Activated naive CD8-positive, alpha-beta T cell treated with anti-CD3 and anti-CD28 coated beads, Interleukin-2, amount 10 ng/mL, durations not matched to agents 7 days and 5 days (primary cell): Measurements from ENCODE around the gene CTIF. TPM values are rescaled to one million over a fixed set of nuclear protein-coding genes. Genes with fewer than 3 reads are reported as not detected.

Source experiments
- ATAC-seq: fragments of 150-1000 bp; cut with Tn5 transposase; one replicate; pipeline ENCODE4 v1.10.0; 2021; ENCODE audit warnings: low read depth, moderate library complexity
- POLR2A ChIA-PET: fragments of 350-600 bp; sonication (Branson Sonifier 250); formaldehyde crosslinking; loops from one replicate; lab custom pipeline; 2021; ENCODE audit warnings: antibody characterized with exemption; lab: Charles Lee
- DNase-seq: peaks from one replicate; pipeline ENCODE4 v3.0.0; 2021
- H3K27ac Mint-ChIP-seq: one replicate; pipeline ENCODE4 v1.8.0; 2022; ENCODE audit warnings: mild to moderate bottlenecking, mixed read lengths
- H3K27me3 Mint-ChIP-seq: one replicate; pipeline ENCODE4 v1.8.0; 2022; ENCODE audit warnings: mild to moderate bottlenecking, moderate library complexity, mixed read lengths
- H3K36me3 Mint-ChIP-seq: one replicate; pipeline ENCODE4 v1.8.0; 2021; ENCODE audit warnings: mild to moderate bottlenecking, mixed read lengths
- H3K4me1 Mint-ChIP-seq: one replicate; pipeline ENCODE4 v1.8.0; 2021; ENCODE audit warnings: mixed read lengths
- H3K4me3 Mint-ChIP-seq: one replicate; pipeline ENCODE4 v1.8.0; 2022; ENCODE audit warnings: mild to moderate bottlenecking, moderate library complexity, mixed read lengths
- H3K9me3 Mint-ChIP-seq: one replicate; pipeline ENCODE4 v1.8.0; 2021; ENCODE audit warnings: mixed read lengths
- total RNA-seq, 2 experiments: library from RNA; stranded (reverse); gene quantifications; one replicate each; pipeline ENCODE4 v1.2.3, GENCODE V29; 2021

The CTIF gene
- total RNA-seq, 2 experiments from 2014 or later, result 2.4 to 3.0 TPM

DNA sequence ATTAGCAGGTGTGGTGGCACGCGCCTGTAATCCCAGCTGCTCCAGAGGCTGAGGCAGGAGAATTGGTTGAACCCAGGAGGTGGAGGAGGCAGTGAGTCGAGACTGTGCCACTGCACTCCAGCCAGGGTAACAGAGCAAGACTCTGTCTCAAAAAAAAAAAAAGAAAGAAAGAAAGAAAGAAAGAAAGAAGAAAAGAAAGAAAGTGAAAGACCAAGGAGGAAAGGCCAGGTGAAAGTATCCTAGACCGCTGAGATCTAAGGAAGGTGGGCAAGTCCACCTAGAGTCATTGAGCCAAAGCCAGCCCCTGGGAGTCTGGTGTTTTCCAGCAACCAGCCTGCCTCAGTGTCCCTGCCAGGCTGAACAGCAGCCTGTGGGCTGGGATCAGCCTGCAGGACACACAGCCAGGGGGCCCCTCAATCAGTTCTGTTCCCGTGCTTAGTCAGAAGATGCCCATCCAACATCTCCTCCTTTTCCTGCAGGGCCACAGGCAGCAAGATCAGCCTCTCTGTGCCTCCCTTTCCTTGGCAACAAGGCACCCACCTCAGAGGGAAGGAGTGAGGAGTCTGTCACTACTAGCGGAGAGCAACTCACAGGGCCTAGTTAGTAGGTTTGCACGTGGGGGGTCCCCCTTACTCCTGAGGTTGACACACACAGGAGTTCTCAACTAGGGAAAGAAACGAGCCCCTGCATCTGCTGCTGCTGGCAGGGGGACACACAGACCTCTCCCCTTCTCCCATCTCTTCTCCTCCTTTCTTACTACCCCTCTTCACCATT is 347.9 kb downstream of the CTIF start:
- POLR2A ChIA-PET, result interaction anchor here (0.7 kb wide), 1 partner anchor 66 kb away, joined by 3 read pairs; no protein-coding TSS in a partner anchor
- no peaks in the 10 kb centered on the region for H3K36me3 Mint-ChIP-seq
- no peaks in the 10 kb centered on the region for H3K9me3 Mint-ChIP-seq
- H3K27ac Mint-ChIP-seq, result peak overlapping the region; percentile 61
- H3K27me3 Mint-ChIP-seq, result no peaks in the 10 kb centered on the region
- no peaks in the 10 kb centered on the region for H3K4me1 Mint-ChIP-seq
- ATAC-seq (no peak), DNase-seq (peak; percentile 13)
- H3K4me3 Mint-ChIP-seq, result no peak overlapping the region

DNA sequence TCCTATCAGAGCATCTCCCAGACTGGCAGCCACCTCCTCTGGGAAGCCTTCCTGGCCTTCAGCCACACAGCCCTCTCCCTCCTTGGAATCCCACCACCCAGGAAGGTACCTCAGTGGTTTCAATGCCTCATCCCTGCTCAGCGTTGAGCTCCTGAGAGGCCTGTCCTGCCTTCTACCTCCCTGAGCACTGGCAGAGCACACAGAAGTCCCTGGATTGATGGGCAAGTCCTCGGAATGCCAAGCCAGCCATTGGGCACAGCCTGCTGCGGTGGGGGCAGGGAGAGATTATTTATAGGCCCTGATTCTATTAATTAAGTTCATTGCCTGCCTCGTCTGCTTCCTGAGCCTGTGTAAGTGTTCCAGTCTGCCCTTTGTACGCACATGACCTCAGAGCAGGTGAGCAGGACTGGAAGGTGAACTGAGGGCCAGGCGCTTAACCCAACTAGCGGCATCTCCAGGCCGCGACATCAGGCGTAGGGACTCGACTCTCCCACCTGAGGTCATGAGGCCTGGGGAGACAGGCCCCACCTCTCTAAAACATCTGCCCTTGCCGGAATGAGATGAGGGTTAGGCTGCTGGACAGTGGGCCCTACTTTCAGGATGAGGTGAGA is 348.6 kb downstream of the CTIF start:
- Mint-ChIP-seq H3K4me1 (no peaks in the 10 kb centered on the region), H3K27ac (peak overlapping the region; percentile 61), H3K9me3 (no peaks in the 10 kb centered on the region), H3K4me3 (no peak overlapping the region), H3K27me3 (no peaks in the 10 kb centered on the region), H3K36me3 (no peaks in the 10 kb centered on the region)
- ATAC-seq (no peak), DNase-seq (peak; percentile 11)
- POLR2A ChIA-PET, result no interaction called here

DNA sequence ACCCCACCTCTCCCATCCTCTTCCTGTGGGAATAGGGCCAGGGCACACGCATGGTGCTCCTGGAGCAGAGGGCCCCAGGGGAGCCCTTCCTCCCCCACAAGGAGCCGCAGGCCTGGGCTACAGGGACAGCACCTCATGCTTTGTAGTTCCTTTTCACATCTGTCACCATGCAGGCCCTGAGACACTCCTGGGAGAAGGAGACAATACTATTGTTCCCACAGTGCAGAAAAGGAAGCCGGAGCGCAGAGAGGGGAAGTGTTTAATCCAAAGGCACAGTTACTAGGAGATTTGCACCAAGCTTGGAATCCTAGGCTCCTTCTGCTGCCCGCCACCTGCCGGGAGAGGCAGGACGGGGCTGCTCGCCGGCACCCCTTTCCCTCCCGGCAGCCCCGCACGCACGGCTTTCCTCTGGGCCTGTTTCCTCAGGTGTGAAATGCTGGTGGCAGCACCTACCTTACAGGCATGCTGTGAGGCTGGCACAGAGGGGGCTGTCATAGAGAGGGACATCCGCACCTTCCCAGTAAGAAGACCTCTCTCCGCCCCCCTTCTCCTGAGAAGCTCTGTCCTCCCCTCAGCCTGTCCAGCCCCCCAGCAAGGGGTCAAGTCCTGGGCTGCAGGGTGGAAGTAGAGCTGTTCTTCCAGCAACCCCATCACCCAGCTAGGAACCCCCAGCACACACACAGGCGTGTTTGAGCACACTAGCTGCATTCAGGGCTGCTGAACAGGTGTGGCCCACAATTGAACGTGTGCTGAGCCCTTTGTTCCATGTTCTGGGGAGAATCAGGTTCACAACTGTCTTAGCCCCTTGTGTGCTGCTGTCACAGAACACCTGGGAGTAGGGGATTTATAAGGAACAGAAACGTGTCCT is 349.3 kb downstream of the CTIF start:
- ATAC-seq (no peak), DNase-seq (no peak)
- H3K9me3 Mint-ChIP-seq, result no peaks in the 10 kb centered on the region
- POLR2A ChIA-PET, result no interaction called here
- H3K36me3 Mint-ChIP-seq, result no peaks in the 10 kb centered on the region
- H3K27ac Mint-ChIP-seq, result no peak overlapping the region
- H3K4me3 Mint-ChIP-seq, result no peak overlapping the region
- peaks cover 2% of the 10 kb centered on the region for H3K4me1 Mint-ChIP-seq
- H3K27me3 Mint-ChIP-seq, result no peaks in the 10 kb centered on the region

DNA sequence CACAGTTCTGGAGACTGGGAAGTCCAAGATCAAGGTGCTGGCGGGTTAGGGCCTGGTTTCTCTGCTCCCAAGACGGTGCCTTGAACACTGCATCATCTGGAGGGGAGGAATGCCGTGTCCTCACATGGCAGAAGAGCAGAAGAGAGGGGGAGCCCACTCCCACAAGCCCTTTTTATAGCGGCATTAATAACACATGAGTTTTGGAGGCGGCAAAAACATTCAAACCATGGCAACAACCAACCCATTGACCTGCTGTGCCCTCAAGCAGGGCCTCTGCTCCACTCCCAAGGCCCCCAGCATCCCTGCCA is 349.9 kb downstream of the CTIF start:
- H3K27me3 Mint-ChIP-seq, result no peaks in the 10 kb centered on the region
- no peak overlapping the region for H3K27ac Mint-ChIP-seq
- DNase-seq (no peak), ATAC-seq (no peak)
- H3K4me3 Mint-ChIP-seq, result no peak overlapping the region
- no peaks in the 10 kb centered on the region for H3K36me3 Mint-ChIP-seq
- POLR2A ChIA-PET, result no interaction called here
- no peaks in the 10 kb centered on the region for H3K9me3 Mint-ChIP-seq
- peaks cover 2% of the 10 kb centered on the region for H3K4me1 Mint-ChIP-seq

DNA sequence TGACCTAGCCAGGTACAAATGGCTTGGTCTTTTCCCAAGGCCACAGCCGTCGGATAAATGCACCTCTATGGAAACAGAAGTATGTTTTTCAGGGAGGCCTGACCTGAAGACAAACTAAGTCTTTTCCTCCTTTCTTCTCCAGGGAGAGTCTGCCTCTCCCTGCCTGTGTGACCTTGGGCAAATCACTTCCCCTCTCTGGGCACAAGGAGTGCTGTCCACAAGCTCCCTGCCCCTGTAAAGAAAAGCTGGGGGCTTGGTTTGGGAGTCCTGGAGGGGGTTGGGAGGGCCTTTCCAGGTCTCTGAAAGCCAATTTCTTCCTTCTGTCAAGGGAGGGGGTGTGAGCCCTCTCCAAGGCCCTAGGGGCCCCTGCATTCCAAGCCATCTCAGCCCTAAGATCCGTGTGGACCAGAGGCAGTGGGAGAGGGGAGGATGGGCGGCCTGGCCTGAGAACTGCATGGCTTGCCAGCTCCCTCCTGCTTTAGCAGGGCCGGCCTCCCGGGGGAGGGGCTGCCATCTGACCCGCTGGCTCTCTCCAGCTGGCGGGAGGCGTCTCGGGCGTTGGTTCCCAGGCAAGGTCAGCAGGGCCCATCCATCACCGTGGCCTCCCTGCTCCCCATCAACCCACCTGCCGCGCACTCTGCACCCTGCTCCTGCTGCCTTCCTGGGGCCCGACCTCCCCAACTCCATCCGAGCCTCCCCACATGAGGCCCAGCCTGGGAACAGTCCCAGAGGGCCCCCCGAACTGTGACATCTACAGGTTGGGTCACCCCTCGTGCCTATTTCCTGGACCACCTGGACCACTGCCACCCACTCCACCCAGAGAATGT is 350.5 kb downstream of the CTIF start:
- Mint-ChIP-seq H3K27ac (peak overlapping the region; percentile 64), H3K4me1 (peaks cover 2% of the 10 kb centered on the region), H3K27me3 (no peaks in the 10 kb centered on the region), H3K4me3 (no peak overlapping the region), H3K9me3 (no peaks in the 10 kb centered on the region), H3K36me3 (no peaks in the 10 kb centered on the region)
- POLR2A ChIA-PET, result no interaction called here
- ATAC-seq, result no peak
- DNase-seq, result peak; percentile 19

DNA sequence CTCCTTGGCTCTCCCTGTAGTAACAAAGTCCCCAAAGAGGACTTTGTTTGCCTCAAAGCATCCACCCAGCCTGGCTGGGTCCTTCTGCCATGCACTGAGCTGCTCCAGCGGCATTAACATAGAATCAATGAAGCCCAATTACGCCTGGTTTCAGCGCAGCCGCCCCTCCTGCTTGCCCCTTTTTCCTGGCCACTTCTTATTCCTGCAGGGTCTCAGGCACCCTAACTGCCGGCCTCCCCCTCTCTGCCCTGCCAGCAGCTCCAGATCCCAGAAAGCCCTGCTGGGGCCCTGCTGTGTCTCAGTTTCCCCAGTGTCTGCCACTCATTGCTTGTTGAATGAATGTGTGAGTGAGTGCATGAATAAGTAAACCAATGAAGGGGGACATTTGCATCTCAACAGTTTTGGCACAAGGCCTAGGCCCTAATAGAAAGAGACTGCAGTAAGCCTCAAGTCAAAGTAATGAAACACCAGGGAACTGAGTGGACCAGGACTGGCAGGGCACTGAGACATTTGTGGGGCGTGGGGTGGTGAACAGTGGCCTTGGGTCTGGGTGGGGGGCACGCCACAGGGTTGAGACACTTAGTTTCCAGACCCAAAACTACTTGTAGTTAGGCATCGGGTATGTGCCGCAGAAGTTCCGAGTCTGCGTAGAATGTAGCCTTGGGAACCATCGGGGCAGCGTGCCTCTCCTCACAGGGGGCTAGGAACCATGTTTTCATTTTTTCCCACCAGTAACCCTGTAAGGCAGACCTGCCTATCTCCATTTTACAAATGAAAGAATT is 351.3 kb downstream of the CTIF start:
- DNase-seq, result no peak
- Mint-ChIP-seq H3K27me3 (no peaks in the 10 kb centered on the region), H3K4me3 (no peak overlapping the region), H3K4me1 (peaks cover 6% of the 10 kb centered on the region), H3K27ac (peak overlapping the region; percentile 64), H3K36me3 (no peaks in the 10 kb centered on the region), H3K9me3 (no peaks in the 10 kb centered on the region)
- POLR2A ChIA-PET, result no interaction called here
- ATAC-seq, result no peak

DNA sequence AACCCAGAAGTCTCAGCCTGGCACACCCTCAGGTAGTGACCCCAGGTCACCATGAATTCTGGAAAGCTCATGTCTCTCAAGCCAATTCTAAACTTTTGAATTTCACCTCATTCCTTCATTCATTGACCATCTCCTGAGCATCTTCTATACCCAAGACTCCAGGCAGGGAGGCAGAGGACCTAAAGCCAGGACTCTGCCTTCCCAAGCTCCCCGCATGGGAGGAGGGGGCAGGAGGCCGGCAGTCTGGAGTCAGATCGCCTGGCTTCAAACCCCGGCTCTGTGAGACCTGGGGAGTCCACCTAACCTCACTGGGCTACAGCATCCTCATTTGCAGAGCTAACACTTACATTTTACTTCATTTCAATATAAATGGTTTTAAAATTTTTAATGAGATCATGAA is 352.9 kb downstream of the CTIF start:
- DNase-seq, result peak; percentile 8
- ATAC-seq, result no peak
- POLR2A ChIA-PET, result no interaction called here
- Mint-ChIP-seq H3K27ac (no peak overlapping the region), H3K36me3 (no peaks in the 10 kb centered on the region), H3K4me3 (no peak overlapping the region), H3K27me3 (no peaks in the 10 kb centered on the region), H3K4me1 (peaks cover 10% of the 10 kb centered on the region), H3K9me3 (no peaks in the 10 kb centered on the region)

DNA sequence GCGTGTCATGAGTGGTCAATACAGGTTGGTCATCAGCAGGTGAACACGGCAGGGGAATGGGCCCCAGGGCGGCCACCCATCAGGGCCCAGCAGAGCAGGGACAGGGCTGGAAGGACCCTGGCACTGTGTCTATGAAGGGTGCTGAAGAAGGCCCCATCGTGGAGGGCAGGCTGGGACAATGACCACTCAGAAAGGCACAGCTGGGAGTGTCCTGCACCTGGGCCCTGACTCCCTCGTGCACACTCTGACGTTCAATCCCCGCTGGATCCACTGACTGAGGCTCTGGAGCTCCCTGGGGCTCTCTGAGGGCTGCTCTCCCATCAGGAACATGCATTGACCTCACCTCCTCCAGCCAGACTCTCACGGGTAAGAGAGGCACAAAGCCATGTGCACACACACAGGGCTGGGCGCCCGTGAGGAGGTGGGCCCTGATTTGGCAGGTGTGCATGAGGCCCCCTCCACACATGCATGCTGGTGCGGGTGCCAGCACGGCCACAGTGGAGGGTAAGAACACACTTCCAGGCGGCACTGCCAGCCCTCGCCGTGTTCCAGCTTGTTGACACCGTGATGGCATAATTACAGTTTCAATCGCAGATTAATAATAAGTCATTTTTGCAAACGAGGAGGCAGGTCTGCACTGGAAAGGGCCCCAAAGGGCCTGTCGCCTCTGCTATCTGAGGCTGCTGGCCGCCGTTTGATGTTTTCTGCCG is 353.5 kb downstream of the CTIF start:
- no peaks in the 10 kb centered on the region for H3K27me3 Mint-ChIP-seq
- DNase-seq (peak; percentile 21), ATAC-seq (no peak)
- no peak overlapping the region for H3K4me3 Mint-ChIP-seq
- H3K9me3 Mint-ChIP-seq, result no peaks in the 10 kb centered on the region
- H3K36me3 Mint-ChIP-seq, result no peaks in the 10 kb centered on the region
- no peak overlapping the region for H3K27ac Mint-ChIP-seq
- POLR2A ChIA-PET, result no interaction called here
- peaks cover 14% of the 10 kb centered on the region for H3K4me1 Mint-ChIP-seq

DNA sequence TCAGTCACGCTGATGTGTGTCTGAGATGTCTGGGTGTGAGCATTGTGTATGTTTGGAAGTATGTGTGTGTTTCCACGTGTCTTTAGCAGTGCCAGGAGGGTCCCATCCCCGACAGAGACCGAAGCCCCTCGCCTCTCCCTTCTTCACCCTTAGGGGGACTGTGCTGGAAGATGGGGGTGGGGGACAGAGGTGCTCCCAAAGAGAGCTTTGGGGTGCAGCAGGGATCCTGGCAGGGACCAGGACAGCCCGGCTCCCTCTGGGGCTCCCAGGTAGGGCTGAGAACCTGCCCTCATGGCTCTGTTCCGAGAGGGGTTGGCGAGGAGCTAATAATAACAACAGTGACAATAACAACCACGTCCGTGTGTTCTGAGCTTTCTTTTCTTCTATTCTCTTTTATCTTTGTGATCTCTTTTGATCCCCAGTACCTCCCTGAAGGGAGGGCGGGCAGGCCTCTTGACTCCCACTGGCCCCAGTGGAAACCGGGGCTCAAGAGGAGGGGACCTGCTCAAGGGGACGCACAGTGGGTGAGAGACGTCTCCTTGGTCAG is 354.3 kb downstream of the CTIF start:
- no peak overlapping the region for H3K4me3 Mint-ChIP-seq
- H3K4me1 Mint-ChIP-seq, result peaks cover 14% of the 10 kb centered on the region
- H3K36me3 Mint-ChIP-seq, result no peaks in the 10 kb centered on the region
- ATAC-seq, result no peak
- H3K27me3 Mint-ChIP-seq, result no peaks in the 10 kb centered on the region
- H3K27ac Mint-ChIP-seq, result no peak overlapping the region
- no peaks in the 10 kb centered on the region for H3K9me3 Mint-ChIP-seq
- POLR2A ChIA-PET, result no interaction called here
- peak; percentile 19 for DNase-seq

DNA sequence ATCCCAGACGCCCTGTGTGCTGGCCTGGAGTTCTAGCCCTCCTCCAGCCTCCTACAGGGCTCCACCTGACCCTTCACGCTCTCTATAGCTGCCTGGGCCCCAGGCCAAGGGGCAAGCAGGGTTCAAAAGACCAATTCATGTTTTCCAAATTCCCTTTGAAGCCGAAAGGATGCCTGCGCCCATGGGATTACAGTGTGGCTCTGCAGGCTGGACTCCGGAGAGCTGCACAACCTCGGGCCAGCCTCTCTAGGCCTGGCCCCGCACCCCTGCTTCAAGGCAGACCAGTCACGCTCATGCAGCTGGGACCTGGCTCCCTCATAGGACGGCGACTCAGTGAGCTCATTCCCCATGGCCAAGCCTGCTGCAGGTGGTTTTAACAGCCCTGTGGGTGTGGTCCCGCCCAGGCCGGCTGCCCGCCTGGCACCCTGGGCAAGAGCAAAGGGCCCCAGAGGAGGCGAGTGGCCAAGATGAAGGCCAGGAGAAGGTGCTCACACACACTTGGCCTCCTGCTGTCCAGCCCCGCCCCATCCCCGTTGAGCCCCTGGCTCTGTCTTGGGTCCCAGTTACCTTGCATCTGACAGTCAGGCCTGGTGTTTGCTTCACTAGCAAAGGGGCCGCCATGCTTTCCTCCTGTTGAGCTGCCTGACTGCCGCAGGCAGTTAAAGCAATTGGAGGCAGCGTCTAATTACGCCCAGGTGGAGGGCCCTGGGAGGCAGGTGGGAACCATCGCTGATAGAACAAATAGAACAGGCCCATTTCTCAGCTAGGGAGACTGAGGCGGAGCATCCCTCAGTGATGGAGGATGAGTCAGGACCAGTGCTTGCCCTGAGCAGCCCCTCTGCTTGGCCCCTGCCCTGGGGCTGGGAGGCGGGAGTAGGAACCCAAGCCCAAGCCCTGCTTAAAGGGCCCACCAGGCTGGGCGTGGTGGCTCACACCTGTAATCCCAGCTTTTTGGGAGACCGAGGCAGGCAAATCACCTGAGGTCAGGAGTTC is 355.1 kb downstream of the CTIF start:
- DNase-seq (peak; percentile 20), ATAC-seq (no peak)
- POLR2A ChIA-PET, result no interaction called here
- Mint-ChIP-seq H3K36me3 (peaks cover 3% of the 10 kb centered on the region), H3K4me1 (peaks cover 14% of the 10 kb centered on the region), H3K4me3 (no peak overlapping the region), H3K9me3 (peaks cover 2% of the 10 kb centered on the region), H3K27me3 (no peaks in the 10 kb centered on the region), H3K27ac (no peak overlapping the region)

DNA sequence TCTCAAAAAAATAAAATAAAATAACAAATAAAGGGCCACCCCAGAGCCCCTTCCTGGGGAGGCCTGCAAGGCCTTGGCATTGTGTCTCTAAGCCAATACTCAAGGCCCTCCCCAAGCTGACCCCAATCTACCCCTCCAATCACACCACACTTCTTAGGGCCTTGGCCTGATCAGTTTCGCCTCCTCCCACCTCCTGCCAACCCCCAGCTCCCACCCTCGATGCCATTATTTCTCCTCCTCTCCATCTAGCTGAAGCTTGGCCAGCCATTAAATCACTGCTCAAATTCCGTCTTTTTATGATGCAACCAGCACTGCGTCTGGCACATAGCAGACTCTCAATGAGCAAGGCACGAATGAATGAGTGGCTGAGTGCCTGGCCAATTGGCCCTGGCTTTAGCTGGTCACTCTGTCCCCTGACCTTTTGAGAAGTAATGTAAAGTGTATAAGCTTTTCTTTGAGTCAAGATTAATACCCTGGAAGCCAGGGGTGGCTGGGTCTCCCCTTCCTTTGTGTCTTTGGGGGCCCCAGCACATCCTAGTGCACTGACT is 356.0 kb downstream of the CTIF start:
- ATAC-seq, result no peak
- POLR2A ChIA-PET, result interaction anchor here (0.8 kb wide), 1 partner anchor 62 kb away, joined by 3 read pairs; no protein-coding TSS in a partner anchor
- no peak overlapping the region for H3K27ac Mint-ChIP-seq

More for the DNA sequence above, 356.0 kb downstream of the CTIF start:
- Mint-ChIP-seq H3K27me3 (no peaks in the 10 kb centered on the region), H3K4me3 (no peak overlapping the region), H3K9me3 (peaks cover 3% of the 10 kb centered on the region), H3K36me3 (peaks cover 3% of the 10 kb centered on the region), H3K4me1 (peaks cover 18% of the 10 kb centered on the region)
- peak; percentile 9 for DNase-seq
